GM12875 (cell line): ENCODE measurements around the gene RGSL1.

Source experiments
- H3K4me3 ChIP-seq: one replicate; pipeline ENCODE4 v1.5.1; 2011; ENCODE audit warnings: low read depth, low read length, control low read depth
- CTCF ChIP-seq: IDR thresholded peaks from 2 replicates; pipeline ENCODE4 v1.5.1; 2011; ENCODE audit warnings: low read depth, mild to moderate bottlenecking, control low read depth, inconsistent platforms, low read length, moderate library complexity, borderline replicate concordance; ENCODE audit not compliant: insufficient read depth

Gene RGSL1

GRCh38 chr1:182428043-182428442 is 21.9 kb upstream of the RGSL1 start:
- no peak for TF ChIP-seq CTCF
- H3K4me3 ChIP-seq: no peak overlapping the region

GRCh38 chr1:182430263-182431068 is 19.5 kb upstream of the RGSL1 start:
- no peak for TF ChIP-seq CTCF
- no peak overlapping the region for H3K4me3 ChIP-seq

GRCh38 chr1:182431278-182431677 is 18.7 kb upstream of the RGSL1 start:
- no peak overlapping the region for H3K4me3 ChIP-seq
- TF ChIP-seq CTCF: no peak

- no peak overlapping the region for H3K4me3 ChIP-seq
- no peak for TF ChIP-seq CTCF
These were observed 16.4 kb upstream of the RGSL1 start for GRCh38 chr1:182433580-182433979.

GRCh38 chr1:182438326-182438725 is 11.6 kb upstream of the RGSL1 start:
- no peak overlapping the region for H3K4me3 ChIP-seq
- TF ChIP-seq CTCF: no peak

- TF ChIP-seq CTCF: no peak
- H3K4me3 ChIP-seq: no peak overlapping the region
These were observed 8.2 kb upstream of the RGSL1 start for GRCh38 chr1:182441719-182442118.

GRCh38 chr1:182442333-182442732 is 7.6 kb upstream of the RGSL1 start:
- TF ChIP-seq CTCF: no peak
- no peak overlapping the region for H3K4me3 ChIP-seq
